Panc1 (cell line): Measurements from ENCODE around the gene CDK18. TPM values are rescaled to one million over a fixed set of nuclear protein-coding genes. Genes with fewer than 3 reads are reported as not detected.

Experiments
- ATAC-seq: fragments of 200-7000 bp; cut with Tn5 transposase; 2 replicates; pipeline ENCODE4 v1.9.1; 2020; ENCODE audit warnings: mild to moderate bottlenecking, moderate library complexity
- BruUV-seq: library from RNA; stranded (reverse); fragments of 400-500 nt; replicated peaks from 2 replicates; lab custom pipeline; 2021; lab: Mats Ljungman, UMichigan
- CTCF ChIA-PET: fragments of 300-600 bp; sonication (Branson Sonifier 250); formaldehyde crosslinking; loops from one replicate; lab custom pipeline; 2022; ENCODE audit warnings: antibody characterized with exemption; lab: Charles Lee
- POLR2A ChIA-PET: fragments of 300-600 bp; sonication (Branson Sonifier 250); formaldehyde crosslinking; loops from one replicate; lab custom pipeline; 2022; ENCODE audit warnings: antibody characterized with exemption; lab: Charles Lee
- DNase-seq: peaks from one replicate; pipeline ENCODE4 v3.0.0-alpha.2; 2010; ENCODE audit warnings: low read depth, low spot score
- H3K27ac ChIP-seq: 2 replicates; pipeline ENCODE4 v1.5.1; 2011; ENCODE audit warnings: mild to moderate bottlenecking, low read length, inconsistent platforms
- H3K27me3 ChIP-seq: fragments of 200-500 bp; sonication (Bioruptor generic); 2 replicates; pipeline ENCODE4 v1.6.0; 2014; ENCODE audit warnings: low read length, inconsistent platforms; ENCODE audit not compliant: control insufficient read depth, insufficient read depth
- H3K36me3 ChIP-seq: fragments of 200-500 bp; sonication (Bioruptor generic); 2 replicates; pipeline ENCODE4 v1.5.1; 2014; ENCODE audit warnings: inconsistent platforms, mild to moderate bottlenecking, low read length, moderate library complexity; ENCODE audit not compliant: control insufficient read depth, insufficient read depth
- H3K4me1 ChIP-seq: 2 replicates; pipeline ENCODE4 v1.5.1; 2011; ENCODE audit warnings: inconsistent platforms, mild to moderate bottlenecking, low read length, moderate library complexity; ENCODE audit not compliant: control insufficient read depth, insufficient read depth
- H3K4me3 ChIP-seq, 2 experiments: 2 replicates each; pipeline ENCODE4 v1.5.1; 2011 to 2012; ENCODE audit warnings: low read depth in 2 of 2, low read length in 2 of 2, mild to moderate bottlenecking in 2 of 2, inconsistent platforms in 1 of 2, moderate library complexity in 1 of 2
- H3K9me3 ChIP-seq: fragments of 200-500 bp; sonication (Bioruptor generic); 2 replicates; pipeline ENCODE4 v1.5.1; 2014; ENCODE audit warnings: low read depth, mild to moderate bottlenecking, inconsistent platforms, low read length, moderate library complexity; ENCODE audit not compliant: control insufficient read depth, insufficient read depth
- CTCF ChIP-seq: fragments of 450-650 bp; IDR thresholded peaks from 2 replicates; pipeline ENCODE4 v1.5.1; 2017; ENCODE audit warnings: mild to moderate bottlenecking
- POLR2AphosphoS5 ChIP-seq: IDR thresholded peaks from 2 replicates; pipeline ENCODE4 v1.6.1; 2012; ENCODE audit warnings: mild to moderate bottlenecking, low read depth, low read length, moderate library complexity
- SIN3A ChIP-seq: IDR thresholded peaks from 2 replicates; pipeline ENCODE4 v1.6.1; 2012; ENCODE audit warnings: low read depth, mild to moderate bottlenecking, low read length, moderate library complexity, borderline replicate concordance; ENCODE audit not compliant: insufficient read depth
- TCF7L2 ChIP-seq: IDR thresholded peaks from 2 replicates; pipeline ENCODE4 v1.6.1; 2011; ENCODE audit warnings: mild to moderate bottlenecking, low read depth, low read length, inconsistent platforms
- in situ Hi-C: cut with HindIII; loops from 2 replicates; pipeline ENCODE4 v1.10.0; 2016; ENCODE audit warnings: low sequenced_read_pairs, low pct_unique_long_range_greater_than_20kb
- intact Hi-C: fragments of 100-400 bp; cut with micrococcal nuclease; formaldehyde crosslinking; loops from one replicate; pipeline ENCODE4 v1.10.0; 2022; ENCODE audit not compliant: unreplicated experiment
- total RNA-seq: library from RNA; stranded (reverse); gene quantifications from one replicate; pipeline ENCODE4 v1.2.1, GENCODE V29; 2021; ENCODE audit not compliant: unreplicated experiment
- TF ChIP-seq, protein P1 (sequence below), 2 experiments: IDR thresholded peaks; 2 replicates each; pipeline ENCODE4 v1.6.1; 2011 to 2012; ENCODE audit warnings: low read depth in 2 of 2, control low read depth in 1 of 2, low read length in 1 of 2, mild to moderate bottlenecking in 1 of 2, moderate library complexity in 1 of 2; ENCODE audit not compliant: insufficient read depth in 1 of 2

The CDK18 gene
- total RNA-seq, 1 experiment from 2014 or later: 7.0 TPM

DNA sequence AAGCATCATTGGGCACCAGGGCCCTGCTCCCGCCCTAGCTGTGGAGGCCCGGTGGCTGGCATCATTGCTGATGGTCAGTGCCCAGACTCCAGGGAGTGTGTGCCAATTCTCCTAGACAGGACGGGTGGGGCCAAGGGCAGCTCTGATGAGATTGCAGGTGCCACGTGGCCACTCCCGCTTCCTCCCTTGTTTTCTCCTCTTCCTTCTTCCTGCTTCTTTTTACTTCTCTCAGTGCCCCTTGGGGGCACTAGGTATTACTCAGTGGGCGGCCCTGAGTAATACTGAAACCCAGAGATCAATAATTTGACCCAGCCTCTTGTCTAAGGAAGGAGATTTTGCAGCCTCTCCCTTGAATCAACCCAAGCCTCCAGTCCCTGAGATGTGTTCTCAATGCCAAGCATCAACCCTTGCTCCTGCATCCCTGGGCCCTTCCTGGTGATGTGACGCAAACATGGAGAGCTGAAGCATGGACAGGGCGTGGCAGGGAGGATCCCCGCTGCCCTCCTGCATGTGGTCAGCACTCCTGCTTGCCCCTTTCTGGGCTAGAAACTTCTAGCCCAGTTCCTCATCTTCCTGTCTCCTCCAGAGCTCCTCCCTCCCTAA, 32.4 kb downstream of the CDK18 start:
- no peaks in the 10 kb centered on the region for H3K27me3 ChIP-seq
- CTCF ChIA-PET: no interaction called here
- no peak overlapping the region for H3K27ac ChIP-seq
- H3K9me3 ChIP-seq: no peaks in the 10 kb centered on the region
- H3K36me3 ChIP-seq: no peaks in the 10 kb centered on the region
- TF ChIP-seq, protein P1, sequence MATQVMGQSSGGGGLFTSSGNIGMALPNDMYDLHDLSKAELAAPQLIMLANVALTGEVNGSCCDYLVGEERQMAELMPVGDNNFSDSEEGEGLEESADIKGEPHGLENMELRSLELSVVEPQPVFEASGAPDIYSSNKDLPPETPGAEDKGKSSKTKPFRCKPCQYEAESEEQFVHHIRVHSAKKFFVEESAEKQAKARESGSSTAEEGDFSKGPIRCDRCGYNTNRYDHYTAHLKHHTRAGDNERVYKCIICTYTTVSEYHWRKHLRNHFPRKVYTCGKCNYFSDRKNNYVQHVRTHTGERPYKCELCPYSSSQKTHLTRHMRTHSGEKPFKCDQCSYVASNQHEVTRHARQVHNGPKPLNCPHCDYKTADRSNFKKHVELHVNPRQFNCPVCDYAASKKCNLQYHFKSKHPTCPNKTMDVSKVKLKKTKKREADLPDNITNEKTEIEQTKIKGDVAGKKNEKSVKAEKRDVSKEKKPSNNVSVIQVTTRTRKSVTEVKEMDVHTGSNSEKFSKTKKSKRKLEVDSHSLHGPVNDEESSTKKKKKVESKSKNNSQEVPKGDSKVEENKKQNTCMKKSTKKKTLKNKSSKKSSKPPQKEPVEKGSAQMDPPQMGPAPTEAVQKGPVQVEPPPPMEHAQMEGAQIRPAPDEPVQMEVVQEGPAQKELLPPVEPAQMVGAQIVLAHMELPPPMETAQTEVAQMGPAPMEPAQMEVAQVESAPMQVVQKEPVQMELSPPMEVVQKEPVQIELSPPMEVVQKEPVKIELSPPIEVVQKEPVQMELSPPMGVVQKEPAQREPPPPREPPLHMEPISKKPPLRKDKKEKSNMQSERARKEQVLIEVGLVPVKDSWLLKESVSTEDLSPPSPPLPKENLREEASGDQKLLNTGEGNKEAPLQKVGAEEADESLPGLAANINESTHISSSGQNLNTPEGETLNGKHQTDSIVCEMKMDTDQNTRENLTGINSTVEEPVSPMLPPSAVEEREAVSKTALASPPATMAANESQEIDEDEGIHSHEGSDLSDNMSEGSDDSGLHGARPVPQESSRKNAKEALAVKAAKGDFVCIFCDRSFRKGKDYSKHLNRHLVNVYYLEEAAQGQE (IDR thresholded peaks at IDR 0.05; ENCODE audit: insufficient read depth in 1 of 2, low read depth in 2 of 2, low read length in 1 of 2): no peak
- no peak for TF ChIP-seq CTCF
- TF ChIP-seq POLR2AphosphoS5: no peak
- no peak for TF ChIP-seq SIN3A
- TF ChIP-seq TCF7L2: no peak
- intact Hi-C loops: no loop called here
- DNase-seq (no peak), ATAC-seq (no peak)
- no peaks in the 10 kb centered on the region for H3K4me1 ChIP-seq
- H3K4me3 ChIP-seq: no peak overlapping the region
- no TSS peak for BruUV-seq
- POLR2A ChIA-PET: no interaction called here
- in situ Hi-C loops: no loop called here

DNA sequence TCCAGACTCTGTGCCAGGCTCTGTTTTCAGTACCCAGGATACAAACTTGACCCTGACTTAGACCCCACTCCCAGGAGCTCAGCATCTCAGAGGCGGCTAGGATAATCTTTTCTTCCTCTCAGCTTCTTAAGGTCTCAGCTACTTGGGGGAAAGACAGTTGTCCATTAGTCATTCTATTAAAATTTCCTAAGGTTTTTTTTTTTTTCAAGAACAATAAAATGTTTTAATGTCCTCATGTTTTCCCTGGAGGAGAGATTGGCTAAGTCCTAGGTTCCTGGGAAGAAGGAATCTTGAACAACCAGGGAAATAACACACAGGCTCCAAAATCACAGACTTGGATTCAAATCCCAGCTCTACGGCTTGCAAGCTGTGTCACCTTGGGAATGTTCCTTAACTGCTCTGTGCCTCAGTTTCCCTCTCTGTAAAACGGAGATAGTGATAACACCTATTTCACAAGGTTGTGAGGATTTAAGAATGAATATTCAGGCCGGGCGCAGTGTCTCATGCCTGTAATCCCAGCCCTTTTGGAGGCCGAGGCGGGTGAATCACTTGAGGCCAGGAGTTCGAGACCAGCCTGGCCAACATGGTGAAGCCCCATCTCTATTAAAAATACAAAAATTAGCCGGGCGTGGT, 33.0 kb downstream of the CDK18 start:
- Histone ChIP-seq H3K36me3 (no peaks in the 10 kb centered on the region), H3K4me1 (no peaks in the 10 kb centered on the region), H3K9me3 (no peaks in the 10 kb centered on the region), H3K4me3 (no peak overlapping the region), H3K27ac (no peak overlapping the region), H3K27me3 (no peaks in the 10 kb centered on the region)
- in situ Hi-C loops (no loop called here), intact Hi-C loops (no loop called here)
- ATAC-seq: no peak
- TF ChIP-seq SIN3A (no peak), POLR2AphosphoS5 (no peak), CTCF (no peak), TCF7L2 (no peak)
- TF ChIP-seq, protein P1 (IDR thresholded peaks at IDR 0.05; ENCODE audit: insufficient read depth in 1 of 2, low read depth in 2 of 2, low read length in 1 of 2): no peak
- BruUV-seq: no TSS peak
- no peak for DNase-seq
- CTCF ChIA-PET: no interaction called here
- POLR2A ChIA-PET: no interaction called here
